ENCODE results near the gene NECAB3. TPM values are rescaled to one million over a fixed set of nuclear protein-coding genes. Genes with fewer than 3 reads are reported as not detected.

The NECAB3 gene
- total and polyA plus RNA-seq, 2 of the 13 experiments (the other 11 are each of a cell fraction or from before 2014, with no cell fraction given), result 61.5 to 65.5 TPM

GRCh38 chr20:33662172-33662571 lies 12.1 kb downstream of the NECAB3 start, which contains the start of gene C20orf144 (continued):
- TF ChIP-seq ZBTB34 (CRISPR knock-in tag; IDR thresholded peaks at IDR 0.05), result no peak
- TF ChIP-seq ZNF883 (CRISPR knock-in tag; IDR thresholded peaks at IDR 0.05; ENCODE audit: not compliant biosample characterization), result peak; percentile 59
- TF ChIP-seq ZBTB25 (CRISPR knock-in tag; IDR thresholded peaks at IDR 0.05), result no peak
- TF ChIP-seq AKAP8 (CRISPR knock-in tag; IDR thresholded peaks at IDR 0.05), result peak; percentile 18
- no peak for TF ChIP-seq FUBP1 (CRISPR knock-in tag; IDR thresholded peaks at IDR 0.05; ENCODE audit: borderline replicate concordance)
- TF ChIP-seq ZBTB20 (CRISPR knock-in tag; IDR thresholded peaks at IDR 0.05; ENCODE audit: borderline replicate concordance, low read depth), result no peak
- TF ChIP-seq EED (CRISPR knock-in tag; IDR thresholded peaks at IDR 0.05), result no peak
- no peak for TF ChIP-seq ZNF616 (CRISPR knock-in tag; IDR thresholded peaks at IDR 0.05; ENCODE audit: low read depth)
- TF ChIP-seq SAFB2 (CRISPR knock-in tag; IDR thresholded peaks at IDR 0.05; ENCODE audit: borderline replicate concordance, low read depth), result no peak
- TF ChIP-seq ZNF18 (CRISPR knock-in tag; IDR thresholded peaks at IDR 0.05; ENCODE audit: insufficient replicate concordance), result peak; percentile 6
- no peak for TF ChIP-seq KAT2B (IDR thresholded peaks at IDR 0.05; ENCODE audit: borderline replicate concordance, low read depth, low read length)
- TF ChIP-seq IKZF4 (CRISPR knock-in tag; IDR thresholded peaks at IDR 0.05; ENCODE audit: borderline replicate concordance, low read depth, not compliant biosample characterization), result peak; percentile 31
- no peak for TF ChIP-seq STAG1 (CRISPR knock-in tag; IDR thresholded peaks at IDR 0.05)
- no peak for TF ChIP-seq AKNA (CRISPR knock-in tag; IDR thresholded peaks at IDR 0.05; ENCODE audit: borderline replicate concordance)
- no peak for TF ChIP-seq SMAD1 (CRISPR knock-in tag; IDR thresholded peaks at IDR 0.05; ENCODE audit: borderline replicate concordance, low read depth)
- TF ChIP-seq ZFP62 (CRISPR knock-in tag; IDR thresholded peaks at IDR 0.05), result no peak
- 0 out of 2 replicates have a peak, but pooled peaks have one; percentile 10 for TF ChIP-seq ZIK1 (CRISPR knock-in tag; IDR thresholded peaks at IDR 0.05; ENCODE audit: borderline replicate concordance, low read depth)
- no peak for TF ChIP-seq NCOR1 (IDR thresholded peaks at IDR 0.05; ENCODE audit: borderline replicate concordance, low read length)
